LNCaP clone FGC (cell line): ENCODE results near the gene IGF2.

Source experiments
- DNase-seq: peaks from one replicate; pipeline ENCODE4 v3.0.0-alpha.2; 2011; ENCODE audit warnings: low read depth
- H3K4me3 ChIP-seq: 2 replicates; pipeline ENCODE4 v1.5.1; 2011; ENCODE audit warnings: mild to moderate bottlenecking, low read depth, low read length, control low read depth
- CTCF ChIP-seq: IDR thresholded peaks from 2 replicates; pipeline ENCODE4 v1.5.1; 2012; ENCODE audit warnings: mild to moderate bottlenecking; ENCODE audit not compliant: control insufficient read depth, insufficient read depth; ENCODE audit errors: extremely low read depth

The IGF2 gene

GRCh38 chr11:2158296-2158737, 19.1 kb upstream of the IGF2 start:
- DNase-seq = no peak
- TF ChIP-seq CTCF = no peak
- H3K4me3 ChIP-seq = no peak overlapping the region

GRCh38 chr11:2157294-2158040, 18.3 kb upstream of the IGF2 start:
- no peak for TF ChIP-seq CTCF
- H3K4me3 ChIP-seq = no peak overlapping the region
- no peak for DNase-seq

- H3K4me3 ChIP-seq = no peak overlapping the region
- peak; percentile 51 for DNase-seq
- peak; percentile 94 for TF ChIP-seq CTCF
Observed at GRCh38 chr11:2156416-2157182, 17.4 kb upstream of the IGF2 start.

GRCh38 chr11:2155511-2155910, 16.3 kb upstream of the IGF2 start:
- H3K4me3 ChIP-seq = no peak overlapping the region

GRCh38 chr11:2154889-2155288, 15.7 kb upstream of the IGF2 start:
- H3K4me3 ChIP-seq = no peak overlapping the region
- DNase-seq = no peak
- TF ChIP-seq CTCF = no peak

More at GRCh38 chr11:2155511-2155910, 16.3 kb upstream of the IGF2 start:
- TF ChIP-seq CTCF = no peak
- no peak for DNase-seq

- H3K4me3 ChIP-seq = no peak overlapping the region
- no peak for TF ChIP-seq CTCF
- DNase-seq = no peak
Observed at GRCh38 chr11:2154195-2154585, 15.0 kb upstream of the IGF2 start.
